Measurements from ENCODE around the gene TIMM21.

GRCh38 chr18:74196220-74197119, 48.1 kb downstream of the TIMM21 start:
- peak; percentile 96 for TF ChIP-seq CTCF (conservative IDR thresholded peaks at IDR 0.05; ENCODE audit: low read length)
- TF ChIP-seq EZH2phosphoT487 (IDR thresholded peaks at IDR 0.05; ENCODE audit: borderline replicate concordance), result no peak
